HG03159 (cell line): Measurements from ENCODE around the gene TNS3.
"Not testable (repeated sequence)": the region's sequence is repeated elsewhere in the genome, so short reads cannot be mapped to it uniquely, and the experiment has no call there.

Source experiments
- ATAC-seq: cut with Tn5 transposase; IDR thresholded peaks from one replicate; pipeline ENCODE4 v1.9.1; 2021; ENCODE audit warnings: mild to moderate bottlenecking, moderate library complexity; ENCODE audit not compliant: unreplicated experiment

Gene TNS3

GRCh38 chr7:47543056-47543455 lies 38.9 kb downstream of the TNS3 start:
- ATAC-seq = no peak

GRCh38 chr7:47542051-47542450 lies 39.9 kb downstream of the TNS3 start:
- ATAC-seq = no peak

DNA sequence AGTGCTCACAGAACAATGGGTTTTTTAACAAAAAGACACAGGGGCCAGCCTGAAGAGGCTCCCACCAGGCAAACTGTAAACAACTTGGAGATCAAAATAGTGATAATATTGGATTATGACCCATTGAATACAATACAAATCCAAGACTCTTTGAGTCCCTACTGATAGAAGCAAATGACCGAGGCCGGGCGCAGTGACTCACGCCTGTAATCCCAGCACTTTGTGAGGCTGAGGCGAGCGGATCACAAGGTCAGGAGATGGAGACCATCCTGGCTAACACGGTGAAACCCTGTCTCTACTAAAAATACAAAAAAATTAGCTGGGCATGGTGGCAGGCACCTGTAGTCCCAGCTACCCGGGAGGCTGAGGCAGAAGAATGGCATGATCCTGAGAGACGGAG lies 40.4 kb downstream of the TNS3 start:
- ATAC-seq = not testable (repeated sequence)

DNA sequence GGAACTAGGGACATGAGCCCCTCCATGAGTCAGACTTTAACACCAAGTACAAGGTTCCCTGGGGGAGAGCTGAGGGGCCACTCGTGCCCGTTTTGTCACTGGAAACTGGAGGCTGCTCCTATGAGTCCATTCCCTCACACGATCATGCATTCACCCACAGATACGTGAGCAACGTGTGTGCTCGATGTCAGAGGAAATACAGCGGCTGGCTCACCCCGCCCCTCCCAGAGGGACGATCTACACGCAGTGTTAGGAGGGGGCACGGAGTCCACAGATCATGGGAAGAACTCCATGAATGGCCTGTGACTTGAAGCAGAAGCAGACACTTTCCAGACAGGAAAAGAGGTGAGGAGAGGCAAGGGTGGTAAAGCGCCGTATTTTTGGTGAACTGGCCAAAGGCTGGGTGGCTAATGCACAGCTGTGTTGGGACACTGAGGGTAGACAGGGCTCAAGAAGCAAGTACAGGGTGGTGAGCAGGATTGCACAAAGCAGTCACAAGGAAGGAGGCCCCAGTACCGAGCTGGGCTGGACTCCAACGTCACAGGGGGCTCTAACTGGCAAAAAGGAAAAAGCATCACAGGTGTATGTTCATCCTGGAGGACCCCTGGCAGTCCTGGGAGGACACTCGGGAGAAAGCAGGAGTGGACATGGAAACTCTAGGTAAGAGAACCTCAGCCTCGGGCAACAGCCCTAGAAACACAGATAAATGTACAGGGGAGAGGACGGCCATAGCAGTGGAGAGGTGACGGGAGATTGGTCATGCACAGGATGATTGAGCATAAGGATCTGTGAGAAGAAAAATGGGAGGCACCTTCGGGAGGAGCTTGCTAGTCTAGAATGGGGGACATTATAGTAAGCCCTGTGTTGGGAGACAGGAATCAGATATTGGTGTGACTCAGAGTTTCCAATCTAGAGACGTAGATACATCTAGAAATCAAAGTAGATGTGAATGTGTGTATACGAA lies 41.2 kb downstream of the TNS3 start:
- no peak for ATAC-seq

- ATAC-seq = no peak
Observed at GRCh38 chr7:47540053-47540386, 41.9 kb downstream of the TNS3 start.

- no peak for ATAC-seq
Observed at GRCh38 chr7:47539398-47540052, 42.4 kb downstream of the TNS3 start.

- ATAC-seq = no peak
Observed at GRCh38 chr7:47538846-47539311, 43.0 kb downstream of the TNS3 start.

- no peak for ATAC-seq
Observed at GRCh38 chr7:47537716-47538675, 43.9 kb downstream of the TNS3 start.

- ATAC-seq = no peak
Observed at GRCh38 chr7:47536661-47537611, 45.0 kb downstream of the TNS3 start.

DNA sequence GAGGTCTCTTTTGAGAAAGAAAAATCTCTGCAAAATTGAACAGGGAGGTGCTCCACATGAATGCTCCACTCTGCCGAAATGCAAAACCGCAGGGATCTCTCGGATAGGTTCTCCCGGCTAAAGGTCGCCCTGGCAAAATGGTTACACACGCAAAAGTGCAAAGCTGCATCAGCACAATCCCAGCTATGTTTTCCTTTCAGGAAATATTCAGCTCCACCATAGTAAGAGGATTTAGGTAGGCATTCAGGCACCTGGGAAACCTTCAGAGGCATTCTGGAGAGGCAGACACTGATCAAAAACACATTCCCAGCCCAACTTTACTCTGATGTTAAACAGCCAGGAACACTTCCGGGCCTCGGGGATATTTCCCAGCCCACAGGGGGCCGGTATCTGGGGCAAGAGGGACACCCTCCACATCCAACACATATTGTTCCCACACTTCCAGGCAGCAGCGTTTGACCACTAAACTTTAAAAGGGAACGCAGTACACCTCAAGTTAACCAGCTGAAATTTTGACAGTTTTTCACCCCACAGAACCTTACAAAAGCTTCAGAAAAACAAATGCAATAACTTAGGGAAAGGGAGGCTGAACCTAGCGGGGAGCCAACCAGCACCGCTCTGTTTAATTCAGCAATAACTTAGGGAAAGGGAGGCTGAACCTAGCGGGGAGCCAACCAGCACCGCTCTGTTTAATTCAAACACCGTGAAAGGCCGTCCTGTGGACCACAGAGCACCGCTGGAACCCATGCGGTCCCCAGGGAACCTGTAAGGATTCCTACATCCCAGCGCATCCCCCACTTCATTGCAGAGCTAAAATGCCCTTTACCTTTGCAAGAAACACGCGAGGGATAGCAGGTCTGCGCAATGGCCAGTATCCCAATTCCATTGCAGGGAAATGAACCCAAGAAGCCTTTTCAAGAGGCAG lies 45.9 kb downstream of the TNS3 start:
- ATAC-seq = no peak

DNA sequence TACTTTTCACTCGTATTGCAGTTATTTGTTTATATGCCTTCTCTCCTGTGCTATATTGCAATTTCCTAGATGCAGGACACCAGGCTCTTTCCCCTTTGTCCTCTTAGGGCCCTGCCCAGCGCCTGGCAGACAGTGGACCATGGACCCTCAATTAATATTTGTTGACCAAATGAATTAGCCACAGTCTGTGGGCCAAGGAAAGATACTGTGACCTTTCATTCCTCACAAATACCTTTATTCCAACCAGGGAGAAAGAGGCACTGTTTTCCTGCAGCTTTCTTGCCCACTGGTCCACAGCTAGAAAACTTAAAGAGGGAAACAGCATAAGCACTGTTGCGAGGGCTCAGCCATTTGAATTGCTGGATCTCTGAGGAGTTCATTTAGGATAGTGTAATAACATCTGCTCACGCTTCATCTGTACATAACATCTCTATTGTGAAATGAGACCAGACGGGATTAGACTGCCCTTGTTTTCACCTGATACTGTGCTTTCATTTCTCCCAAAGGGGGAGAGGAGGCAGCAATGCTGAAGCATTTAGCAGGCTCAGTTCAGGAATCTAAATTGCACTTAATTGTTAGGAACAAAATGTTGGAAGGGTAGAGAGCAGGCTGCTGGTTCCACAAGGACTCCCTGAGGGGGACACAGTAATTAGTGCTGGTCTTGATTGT lies 46.7 kb downstream of the TNS3 start:
- no peak for ATAC-seq

GRCh38 chr7:47534322-47535034 lies 47.4 kb downstream of the TNS3 start:
- ATAC-seq = no peak

DNA sequence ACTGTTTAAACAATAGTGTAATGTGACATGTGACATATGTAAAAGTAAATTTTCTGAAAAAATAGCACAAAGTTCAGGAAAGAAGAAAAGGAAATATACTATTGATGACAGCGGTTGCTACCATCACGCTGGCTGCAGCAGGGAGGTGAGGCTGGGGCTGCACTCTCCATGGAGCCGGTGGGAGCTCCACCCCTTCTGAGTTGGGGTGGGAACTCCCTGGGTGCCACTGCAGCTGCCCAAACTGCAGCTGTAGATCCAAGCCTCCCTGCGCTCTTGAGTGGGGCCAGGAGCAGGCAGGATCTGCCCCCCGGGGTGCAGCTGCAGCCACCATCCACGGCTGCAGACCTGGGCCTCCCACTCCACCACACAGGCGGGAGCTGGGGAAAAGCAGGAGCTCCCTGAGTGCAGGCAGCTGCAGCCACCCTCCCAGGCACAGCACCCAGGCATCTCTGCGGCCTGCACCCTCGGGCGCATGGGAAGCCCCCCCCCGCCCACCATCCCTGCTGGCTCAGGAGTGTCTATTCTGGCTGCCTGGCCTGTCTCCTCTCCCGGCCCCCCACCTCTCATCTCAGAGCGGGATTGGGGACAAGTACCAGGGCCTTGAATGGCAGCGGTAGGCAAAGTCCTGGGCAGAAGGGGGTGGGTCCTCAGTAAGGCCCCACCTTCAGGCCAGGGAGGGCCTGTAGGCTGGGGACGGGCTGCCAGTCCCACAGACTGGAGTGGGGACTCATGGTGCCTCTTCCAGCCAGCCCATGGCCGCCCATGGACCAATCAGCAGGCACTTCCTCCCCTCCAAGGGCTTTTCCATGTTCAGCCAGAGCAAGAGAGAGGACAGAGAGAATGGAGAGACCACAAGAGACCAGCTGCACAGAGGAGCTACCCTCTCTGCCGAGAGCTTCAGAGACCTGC lies 50.1 kb downstream of the TNS3 start:
- no peak for ATAC-seq

DNA sequence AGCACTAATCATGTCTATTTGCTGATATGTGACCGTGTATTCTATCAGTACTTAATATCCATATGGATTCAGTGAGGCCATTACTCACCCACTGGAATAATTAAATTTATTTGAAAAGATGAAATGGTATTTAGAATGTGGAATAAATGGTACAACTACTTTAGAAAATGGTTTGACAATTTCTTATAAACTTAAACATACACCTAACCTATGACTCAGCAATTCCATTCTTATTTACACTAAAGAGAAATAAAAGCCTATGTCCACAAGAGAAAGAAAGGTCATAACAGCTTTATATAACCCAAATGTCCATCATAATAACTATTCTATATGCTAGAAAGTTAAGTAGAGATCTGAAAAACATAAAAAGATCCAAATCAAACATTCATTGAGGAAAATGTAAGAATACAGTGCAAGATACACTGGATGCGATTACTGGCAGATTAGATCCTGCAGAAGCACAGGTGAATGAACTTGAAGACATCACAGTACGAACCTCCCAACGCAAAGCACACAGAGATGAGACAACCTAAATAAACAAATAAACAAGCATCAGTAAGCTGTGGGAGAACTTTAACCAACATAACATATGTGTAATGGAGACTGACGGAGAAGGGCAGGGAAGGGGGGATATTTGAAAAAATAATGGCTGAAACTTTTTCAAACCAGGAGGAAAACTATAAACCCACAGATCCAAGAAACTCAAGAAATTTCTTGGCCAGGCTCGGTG lies 51.9 kb downstream of the TNS3 start:
- no peak for ATAC-seq

DNA sequence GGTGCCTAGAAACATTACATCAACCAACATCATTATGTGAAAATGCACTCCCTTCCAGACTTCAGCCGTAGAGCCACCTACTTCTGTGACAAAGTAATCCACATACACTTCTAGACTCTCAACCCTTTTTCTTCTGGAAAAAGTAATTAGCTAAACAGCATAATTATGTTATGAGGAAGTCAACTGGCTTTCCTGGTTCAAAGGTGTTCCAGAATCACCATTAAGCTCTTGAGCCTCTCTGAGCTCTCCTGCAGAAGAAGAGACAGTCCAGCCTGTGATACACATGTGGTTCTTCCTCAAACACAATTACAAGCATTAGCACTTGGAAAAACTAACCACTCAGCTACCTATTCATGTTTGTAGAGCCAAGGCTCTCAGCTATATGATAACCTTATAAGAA lies 52.5 kb downstream of the TNS3 start:
- no peak for ATAC-seq

GRCh38 chr7:47528471-47528870 lies 53.4 kb downstream of the TNS3 start:
- no peak for ATAC-seq
